ENCODE measurements around the gene KCNMB1.
"Not testable (repeated sequence)": the region's sequence is repeated elsewhere in the genome, so short reads cannot be mapped to it uniquely, and the experiment has no call there.

KCNMB1 gene

GRCh38 chr5:170413897-170414296 lies 24.7 kb upstream of the KCNMB1 start:
- no peak for DNase-seq

GRCh38 chr5:170411100-170411499 lies 21.9 kb upstream of the KCNMB1 start:
- no peak for DNase-seq

GRCh38 chr5:170410401-170410800 lies 21.2 kb upstream of the KCNMB1 start:
- DNase-seq = no peak

- no peak for DNase-seq
Measured at GRCh38 chr5:170408877-170409660, 19.9 kb upstream of the KCNMB1 start.

GRCh38 chr5:170408226-170408625 lies 19.1 kb upstream of the KCNMB1 start:
- no peak for DNase-seq

- no peak for DNase-seq
Measured at GRCh38 chr5:170407062-170407461, 17.9 kb upstream of the KCNMB1 start.

GRCh38 chr5:170405817-170406216 lies 16.6 kb upstream of the KCNMB1 start:
- no peak for DNase-seq

GRCh38 chr5:170404398-170404797 lies 15.2 kb upstream of the KCNMB1 start:
- DNase-seq = no peak

GRCh38 chr5:170403675-170404074 lies 14.5 kb upstream of the KCNMB1 start:
- no peak for DNase-seq

GRCh38 chr5:170402508-170402907 lies 13.3 kb upstream of the KCNMB1 start:
- DNase-seq = no peak

- DNase-seq = no peak
Measured at GRCh38 chr5:170397059-170397458, 7.9 kb upstream of the KCNMB1 start.

- no peak for DNase-seq
Measured at GRCh38 chr5:170393958-170394357, 4.8 kb upstream of the KCNMB1 start.

- DNase-seq = no peak
Measured at GRCh38 chr5:170393235-170393634, 4.1 kb upstream of the KCNMB1 start.

- DNase-seq = no peak
Measured at GRCh38 chr5:170390472-170390871, 1.3 kb upstream of the KCNMB1 start.

GRCh38 chr5:170389550-170389892 lies 354 bp upstream of the KCNMB1 start:
- no peak for DNase-seq

- DNase-seq = no peak
Measured at GRCh38 chr5:170387775-170388639, 1.2 kb downstream of the KCNMB1 start.

- DNase-seq = no peak
Measured at GRCh38 chr5:170386743-170387395, 2.3 kb downstream of the KCNMB1 start.

GRCh38 chr5:170383227-170383626 lies 5.9 kb downstream of the KCNMB1 start:
- no peak for DNase-seq

- no peak for DNase-seq
Measured at GRCh38 chr5:170382790-170383189, 6.4 kb downstream of the KCNMB1 start.

- no peak for DNase-seq
Measured at GRCh38 chr5:170380361-170380951, 8.7 kb downstream of the KCNMB1 start.

GRCh38 chr5:170378740-170379139 lies 10.4 kb downstream of the KCNMB1 start:
- DNase-seq = no peak

GRCh38 chr5:170377027-170377426 lies 12.1 kb downstream of the KCNMB1 start:
- DNase-seq = no peak

- DNase-seq = not testable (repeated sequence)
Measured at GRCh38 chr5:170376526-170376925, 12.6 kb downstream of the KCNMB1 start.
